Activated naive CD8-positive, alpha-beta T cell (primary cell): Measurements from ENCODE around the gene FHIT.

Source experiments
- H3K27ac Mint-ChIP-seq: one replicate; pipeline ENCODE4 v1.8.0; 2021; ENCODE audit warnings: mixed read lengths
- H3K27me3 Mint-ChIP-seq: one replicate; pipeline ENCODE4 v1.8.0; 2021; ENCODE audit warnings: mixed read lengths
- H3K36me3 Mint-ChIP-seq: one replicate; pipeline ENCODE4 v1.8.0; 2021; ENCODE audit warnings: mixed read lengths
- H3K4me1 Mint-ChIP-seq: one replicate; pipeline ENCODE4 v1.8.0; 2021; ENCODE audit warnings: low read depth, mixed read lengths
- H3K4me3 Mint-ChIP-seq: one replicate; pipeline ENCODE4 v1.8.0; 2021; ENCODE audit warnings: mild to moderate bottlenecking, mixed read lengths
- H3K9me3 Mint-ChIP-seq: one replicate; pipeline ENCODE4 v1.8.0; 2021; ENCODE audit warnings: low read depth, mixed read lengths

The FHIT gene

DNA sequence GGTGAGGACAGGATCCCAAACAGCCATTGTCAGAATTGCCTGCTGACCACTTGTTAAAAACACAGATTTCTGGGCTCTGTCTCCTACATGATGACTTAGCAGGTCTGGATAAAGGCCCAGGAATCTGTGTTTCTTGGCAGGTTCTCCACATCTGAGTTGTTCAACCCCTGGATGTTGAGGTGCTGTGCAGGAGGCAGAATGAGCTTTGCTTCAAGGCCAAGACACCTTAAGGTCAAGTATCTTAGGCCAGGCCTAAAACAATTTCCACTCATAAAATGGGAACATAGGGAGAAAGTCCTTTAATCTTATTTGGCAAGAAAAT, 1522.7 kb downstream of the FHIT start:
- Mint-ChIP-seq H3K9me3 (peaks cover 9% of the 10 kb centered on the region), H3K4me3 (no peak overlapping the region), H3K27ac (no peak overlapping the region), H3K4me1 (peaks cover 48% of the 10 kb centered on the region), H3K27me3 (no peaks in the 10 kb centered on the region), H3K36me3 (peaks cover 5% of the 10 kb centered on the region)

DNA sequence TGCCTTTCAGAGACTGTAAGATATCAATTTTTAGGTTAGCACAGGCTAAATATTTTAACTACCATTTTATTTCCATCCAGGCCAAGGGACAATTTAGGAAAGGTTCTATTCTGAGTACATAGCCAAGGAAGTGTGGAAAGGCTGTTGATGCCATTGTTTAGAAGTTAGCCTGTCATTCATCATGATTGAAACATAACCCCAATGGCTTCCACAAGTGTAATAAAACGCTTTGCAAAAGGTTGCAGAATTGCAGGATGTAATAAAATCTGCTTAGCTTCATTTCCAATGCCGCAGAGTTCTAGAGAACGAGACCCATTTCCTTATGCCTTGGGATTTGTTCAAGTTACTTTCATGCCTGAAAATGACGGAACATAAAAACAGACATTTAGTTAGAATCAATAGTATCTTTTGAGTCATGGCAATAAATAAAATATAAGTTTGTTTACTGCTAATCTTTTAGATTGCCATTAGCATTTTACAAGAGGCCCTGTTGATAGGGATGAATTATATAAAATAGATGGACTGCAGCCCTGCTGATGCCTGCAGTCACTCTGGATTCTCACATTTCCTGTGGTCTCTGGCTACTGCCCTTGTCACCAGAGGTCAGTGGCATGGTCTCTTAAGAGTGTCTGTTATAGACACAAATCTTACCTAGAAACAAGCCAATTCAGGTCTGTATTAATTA, 1523.2 kb downstream of the FHIT start:
- peaks cover 5% of the 10 kb centered on the region for H3K36me3 Mint-ChIP-seq
- no peak overlapping the region for H3K27ac Mint-ChIP-seq
- no peaks in the 10 kb centered on the region for H3K27me3 Mint-ChIP-seq
- H3K4me3 Mint-ChIP-seq = no peak overlapping the region
- peaks cover 43% of the 10 kb centered on the region for H3K4me1 Mint-ChIP-seq
- H3K9me3 Mint-ChIP-seq = peaks cover 9% of the 10 kb centered on the region

DNA sequence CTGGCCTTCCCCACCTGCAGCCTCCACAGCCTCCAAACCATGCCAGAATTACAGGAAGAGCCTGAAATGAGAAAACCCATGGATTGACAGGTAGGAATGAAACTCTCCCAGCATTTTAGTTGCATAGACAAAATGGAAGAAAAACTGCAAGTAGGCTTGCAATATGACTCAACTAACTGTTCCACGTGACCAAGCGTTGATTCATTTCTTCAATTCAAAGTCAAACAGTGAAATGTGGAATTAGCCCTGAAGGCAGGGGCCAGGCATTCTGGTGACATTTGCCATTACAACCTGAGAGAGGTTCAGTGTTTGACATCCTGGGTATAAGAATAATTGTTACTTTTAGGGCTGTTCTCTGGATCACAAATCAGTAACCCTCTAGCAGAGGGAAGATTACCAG, 1525.0 kb downstream of the FHIT start:
- H3K4me3 Mint-ChIP-seq = no peak overlapping the region
- H3K9me3 Mint-ChIP-seq = peaks cover 9% of the 10 kb centered on the region
- peaks cover 26% of the 10 kb centered on the region for H3K4me1 Mint-ChIP-seq
- no peaks in the 10 kb centered on the region for H3K27me3 Mint-ChIP-seq
- H3K36me3 Mint-ChIP-seq = peaks cover 6% of the 10 kb centered on the region
- H3K27ac Mint-ChIP-seq = no peak overlapping the region

DNA sequence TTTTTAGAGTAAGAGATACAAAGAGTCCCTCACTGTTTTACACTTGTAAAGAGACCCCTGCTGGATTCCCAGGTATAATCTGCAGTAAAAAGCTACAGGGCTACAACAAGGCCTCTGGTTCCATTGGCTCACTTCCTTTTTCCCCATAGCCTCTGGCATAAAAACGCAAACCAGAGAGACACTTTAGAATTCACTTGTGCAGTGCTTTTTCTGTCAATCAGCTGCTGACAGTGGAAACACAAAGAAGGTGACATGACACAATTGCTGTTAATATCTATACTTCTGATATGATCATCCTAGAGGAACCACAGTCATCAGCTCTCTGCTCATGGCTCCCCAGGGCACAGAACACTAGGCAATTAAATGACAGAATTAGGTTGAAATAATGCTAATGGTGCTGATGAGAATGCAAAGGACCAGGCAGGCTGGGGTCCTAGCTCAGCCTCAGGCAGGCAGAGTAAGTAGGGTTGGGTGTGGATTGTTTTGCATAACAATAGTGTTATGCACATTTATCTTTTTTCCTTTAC, 1533.5 kb downstream of the FHIT start:
- Mint-ChIP-seq H3K27me3 (no peaks in the 10 kb centered on the region), H3K4me1 (no peaks in the 10 kb centered on the region), H3K4me3 (no peak overlapping the region), H3K27ac (no peak overlapping the region), H3K9me3 (peaks cover 8% of the 10 kb centered on the region), H3K36me3 (peaks cover 12% of the 10 kb centered on the region)

DNA sequence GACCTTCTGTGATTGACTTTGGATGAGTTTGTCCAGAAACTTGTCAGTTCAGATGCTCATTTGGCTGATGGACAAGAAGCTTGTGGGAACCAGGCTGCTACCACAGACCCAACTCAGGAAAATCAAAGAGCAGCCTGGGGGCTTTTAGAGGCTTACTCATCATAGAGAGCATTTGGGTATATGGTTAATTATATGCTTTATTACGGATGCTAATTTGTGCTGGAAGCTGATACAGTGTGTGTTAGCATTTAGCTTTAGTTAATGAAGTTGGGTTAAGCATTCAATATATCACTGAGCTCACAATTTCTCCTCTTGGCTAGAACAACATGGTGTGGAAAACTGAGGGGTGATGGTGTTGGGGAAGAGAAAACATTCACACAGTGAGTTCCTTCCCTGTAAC, 1537.2 kb downstream of the FHIT start:
- Mint-ChIP-seq H3K4me1 (peaks cover 2% of the 10 kb centered on the region), H3K4me3 (no peak overlapping the region), H3K27ac (no peak overlapping the region), H3K36me3 (peaks cover 12% of the 10 kb centered on the region), H3K27me3 (no peaks in the 10 kb centered on the region), H3K9me3 (peaks cover 9% of the 10 kb centered on the region)

DNA sequence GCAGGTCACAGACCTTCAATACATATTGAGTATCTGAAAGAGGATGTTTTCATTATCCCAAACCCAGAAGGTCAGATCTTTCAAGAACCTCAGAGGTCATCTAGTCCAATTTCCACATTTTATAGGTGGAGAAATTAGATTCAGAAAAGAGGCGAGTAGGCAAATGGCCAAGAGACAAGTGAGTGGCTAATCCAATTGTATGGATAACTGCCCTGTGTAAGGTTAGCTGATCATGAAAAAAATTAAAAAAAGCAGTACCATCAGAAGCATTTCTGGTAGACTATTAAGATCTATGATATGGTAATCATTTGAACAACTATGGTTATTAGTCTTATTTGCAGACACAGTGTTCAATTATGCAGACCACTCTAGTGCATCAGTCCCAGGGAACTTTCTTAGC, 1540.7 kb downstream of the FHIT start:
- no peak overlapping the region for H3K4me3 Mint-ChIP-seq
- peaks cover 2% of the 10 kb centered on the region for H3K4me1 Mint-ChIP-seq
- peaks cover 9% of the 10 kb centered on the region for H3K9me3 Mint-ChIP-seq
- H3K27me3 Mint-ChIP-seq = no peaks in the 10 kb centered on the region
- peaks cover 15% of the 10 kb centered on the region for H3K36me3 Mint-ChIP-seq
- no peak overlapping the region for H3K27ac Mint-ChIP-seq

DNA sequence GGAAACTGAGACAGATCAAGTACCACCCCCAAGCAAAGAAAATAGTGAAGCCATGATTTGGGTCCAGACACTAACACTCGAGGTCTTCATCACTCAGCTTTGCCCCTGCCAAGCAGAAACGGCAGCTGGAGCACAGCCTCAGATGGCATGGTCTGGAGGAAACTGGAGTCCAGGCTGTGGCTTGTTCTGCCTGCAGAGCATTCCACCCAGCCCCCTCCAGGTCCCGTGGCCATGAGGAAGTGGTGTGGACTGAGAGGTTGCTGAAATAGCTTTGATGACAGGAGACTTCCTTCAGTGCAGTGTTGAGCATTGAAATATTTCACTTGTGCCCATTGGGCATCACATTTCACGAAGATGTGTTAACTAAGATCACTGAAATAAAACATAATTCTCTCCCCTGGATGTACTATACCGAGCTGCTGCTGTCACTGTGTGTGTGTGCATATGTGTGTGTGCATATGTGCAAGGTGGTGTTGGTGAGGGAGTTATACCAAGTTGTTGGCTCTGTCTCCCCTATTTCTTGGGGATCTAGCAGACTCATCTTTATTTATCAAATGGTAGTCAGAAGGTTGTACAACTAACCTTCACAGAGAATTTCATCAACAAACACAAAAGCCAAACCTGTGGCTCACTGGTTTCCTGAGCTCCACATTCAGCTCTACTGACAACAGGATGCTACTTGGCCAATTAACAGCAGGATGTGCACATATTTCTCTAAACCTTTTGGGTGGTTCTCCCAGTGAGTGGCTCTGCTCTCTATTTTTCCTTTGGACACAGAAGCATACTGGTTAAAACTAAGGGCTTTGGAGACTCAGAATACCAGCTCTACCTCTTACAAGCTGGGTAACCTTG, 1541.3 kb downstream of the FHIT start:
- Mint-ChIP-seq H3K27ac (no peak overlapping the region), H3K4me3 (no peak overlapping the region), H3K27me3 (no peaks in the 10 kb centered on the region), H3K4me1 (peaks cover 2% of the 10 kb centered on the region), H3K36me3 (peaks cover 15% of the 10 kb centered on the region), H3K9me3 (peaks cover 9% of the 10 kb centered on the region)

DNA sequence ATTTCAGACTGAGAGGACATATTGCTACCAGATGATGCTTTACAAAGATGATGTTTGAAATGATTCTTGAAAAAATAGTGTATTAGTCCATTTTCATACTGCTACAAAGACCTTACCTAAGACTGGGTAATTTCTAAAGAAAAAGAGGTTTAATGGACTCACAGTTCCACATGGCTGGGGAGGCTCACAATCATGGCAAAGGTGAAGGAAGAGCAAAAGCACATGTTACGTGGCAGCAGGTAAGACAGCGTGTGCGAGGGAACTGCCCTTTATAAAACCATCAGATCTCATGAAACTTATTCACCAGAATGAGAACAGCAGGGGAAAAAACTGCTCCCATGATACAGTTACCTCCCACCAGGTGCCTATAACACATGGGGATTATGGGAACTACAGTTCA, 1543.0 kb downstream of the FHIT start:
- H3K27me3 Mint-ChIP-seq = no peaks in the 10 kb centered on the region
- H3K4me1 Mint-ChIP-seq = peaks cover 2% of the 10 kb centered on the region
- H3K4me3 Mint-ChIP-seq = no peak overlapping the region
- H3K36me3 Mint-ChIP-seq = peaks cover 11% of the 10 kb centered on the region
- H3K9me3 Mint-ChIP-seq = peaks cover 5% of the 10 kb centered on the region
- H3K27ac Mint-ChIP-seq = no peak overlapping the region

DNA sequence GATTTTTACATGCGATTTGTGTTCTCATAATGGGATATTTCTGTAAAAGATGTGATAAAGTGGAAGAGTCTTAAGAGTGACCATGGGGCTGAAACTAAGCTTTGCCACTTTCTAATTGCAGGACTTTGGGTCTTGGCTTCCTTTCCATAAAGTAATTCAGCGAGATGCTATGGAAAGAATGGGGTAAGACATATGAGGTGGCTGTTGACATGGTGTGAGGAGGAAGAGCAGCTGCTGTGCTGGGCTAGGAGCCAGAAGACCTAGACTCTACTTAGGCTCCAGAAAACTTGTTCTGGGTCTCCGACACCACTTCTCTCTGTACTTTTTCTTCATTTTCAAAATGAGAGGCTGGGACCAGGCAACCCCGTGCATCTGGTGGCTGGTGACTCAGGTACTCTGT, 1547.0 kb downstream of the FHIT start:
- Mint-ChIP-seq H3K4me1 (no peaks in the 10 kb centered on the region), H3K4me3 (no peak overlapping the region), H3K9me3 (no peaks in the 10 kb centered on the region), H3K27me3 (no peaks in the 10 kb centered on the region), H3K36me3 (peaks cover 4% of the 10 kb centered on the region), H3K27ac (no peak overlapping the region)

DNA sequence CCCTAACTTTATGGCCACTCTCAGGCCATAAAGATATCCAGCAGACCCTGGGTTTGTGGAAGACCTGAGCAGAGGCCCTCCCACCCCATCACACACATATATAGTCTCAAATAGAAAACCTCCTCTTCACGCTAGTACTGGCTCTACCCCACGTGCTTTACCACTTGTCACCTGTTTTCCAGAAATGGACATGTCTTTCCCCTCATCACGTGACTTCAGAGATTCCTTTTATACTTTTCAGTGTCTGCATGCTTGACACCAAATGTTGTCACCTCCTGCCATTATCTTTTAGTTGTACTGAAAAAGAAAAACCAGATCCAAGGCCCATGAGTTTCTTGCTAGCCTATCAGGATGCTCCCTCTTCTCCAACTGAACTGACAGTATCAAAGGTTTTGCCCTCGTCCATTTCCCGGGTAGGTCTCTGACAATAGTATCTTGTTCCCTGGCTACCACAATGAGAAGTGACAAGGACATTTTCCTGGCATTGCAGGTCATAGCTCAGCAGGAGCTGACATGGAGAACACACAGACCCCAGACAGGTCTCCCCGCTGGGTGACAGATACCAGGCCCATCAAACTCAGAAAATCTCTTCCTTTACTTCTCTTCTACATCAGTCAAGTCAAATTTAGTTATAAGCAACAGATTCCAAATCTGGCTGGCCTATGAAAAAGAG, 1551.5 kb downstream of the FHIT start:
- Mint-ChIP-seq H3K9me3 (no peaks in the 10 kb centered on the region), H3K36me3 (peaks cover 2% of the 10 kb centered on the region), H3K27me3 (no peaks in the 10 kb centered on the region), H3K4me3 (no peak overlapping the region), H3K27ac (no peak overlapping the region), H3K4me1 (no peaks in the 10 kb centered on the region)
